ENCODE measurements around the gene SLC6A8.

SLC6A8 gene

DNA sequence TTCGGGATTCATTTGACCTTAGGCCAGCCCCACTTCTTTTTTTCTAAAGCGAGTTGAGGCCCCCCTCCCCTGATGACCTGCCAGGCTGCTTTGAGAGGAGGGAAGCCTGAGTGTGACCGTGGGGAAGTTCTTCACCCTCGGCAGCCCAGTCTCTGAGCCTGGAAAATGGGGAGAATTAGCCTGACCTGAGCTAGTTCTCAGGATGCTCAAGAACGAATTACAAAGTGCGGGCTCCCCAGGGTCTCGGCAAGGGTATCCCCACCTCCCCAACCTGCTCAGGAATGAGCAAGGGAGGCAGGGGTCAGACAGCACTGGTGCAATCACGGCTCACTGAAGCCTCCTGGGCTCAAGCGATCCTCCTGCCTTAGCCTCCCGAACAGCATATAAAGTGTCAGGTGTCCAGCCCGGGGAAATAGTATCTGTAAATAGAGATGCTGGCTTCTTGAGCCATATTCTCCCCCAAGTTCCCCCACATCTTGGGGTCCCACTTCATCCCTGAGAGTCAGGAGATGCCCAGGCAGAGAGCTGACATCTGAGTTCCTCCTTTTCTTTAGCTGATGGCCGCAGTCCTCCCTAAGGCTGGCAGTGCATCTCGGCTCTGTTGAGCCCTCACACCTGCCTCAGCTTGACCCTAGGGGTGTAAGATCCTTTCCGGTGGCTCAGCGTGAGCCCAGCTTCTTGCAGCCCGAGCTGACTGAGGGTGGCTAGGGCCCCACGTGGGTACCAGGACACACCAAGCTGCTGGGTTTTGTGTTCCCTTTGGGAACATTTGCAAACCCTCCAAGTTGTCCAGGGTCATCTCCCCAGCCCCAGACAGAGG, 39.2 kb upstream of the SLC6A8 start:
- no peak for DNase-seq (ENCODE audit: low read depth)

DNA sequence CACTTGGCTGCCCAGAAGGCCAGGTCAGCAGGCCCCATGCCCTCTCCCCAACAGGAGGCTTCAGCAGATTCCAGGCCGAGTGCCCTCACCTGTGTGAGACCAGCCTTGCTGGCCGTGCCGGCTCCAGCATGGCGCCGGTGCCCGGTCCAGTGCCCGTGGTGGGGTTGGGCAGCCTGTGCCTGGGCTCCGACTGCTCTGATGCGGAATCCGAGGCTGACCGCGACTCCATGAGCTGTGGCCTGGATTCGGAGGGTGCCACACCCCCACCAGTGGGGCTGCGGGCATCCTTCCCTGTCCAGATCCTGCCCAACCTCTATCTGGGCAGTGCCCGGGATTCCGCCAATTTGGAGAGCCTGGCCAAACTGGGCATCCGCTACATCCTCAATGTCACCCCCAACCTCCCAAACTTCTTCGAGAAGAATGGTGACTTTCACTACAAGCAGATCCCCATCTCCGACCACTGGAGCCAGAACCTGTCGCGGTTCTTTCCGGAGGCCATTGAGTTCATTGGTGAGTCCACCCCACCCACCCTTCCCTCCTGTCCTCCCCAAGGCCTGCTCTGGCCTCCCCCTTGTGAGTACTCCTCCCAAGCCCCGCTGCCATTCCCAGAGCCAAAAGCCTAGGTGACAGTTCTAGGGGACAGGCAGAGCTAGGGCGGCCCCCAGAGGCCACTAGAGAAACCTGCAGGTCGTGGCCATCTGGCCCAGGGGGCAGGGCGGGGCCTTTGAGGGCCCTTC, 38.4 kb upstream of the SLC6A8 start:
- no peak for DNase-seq (ENCODE audit: low read depth)

DNA sequence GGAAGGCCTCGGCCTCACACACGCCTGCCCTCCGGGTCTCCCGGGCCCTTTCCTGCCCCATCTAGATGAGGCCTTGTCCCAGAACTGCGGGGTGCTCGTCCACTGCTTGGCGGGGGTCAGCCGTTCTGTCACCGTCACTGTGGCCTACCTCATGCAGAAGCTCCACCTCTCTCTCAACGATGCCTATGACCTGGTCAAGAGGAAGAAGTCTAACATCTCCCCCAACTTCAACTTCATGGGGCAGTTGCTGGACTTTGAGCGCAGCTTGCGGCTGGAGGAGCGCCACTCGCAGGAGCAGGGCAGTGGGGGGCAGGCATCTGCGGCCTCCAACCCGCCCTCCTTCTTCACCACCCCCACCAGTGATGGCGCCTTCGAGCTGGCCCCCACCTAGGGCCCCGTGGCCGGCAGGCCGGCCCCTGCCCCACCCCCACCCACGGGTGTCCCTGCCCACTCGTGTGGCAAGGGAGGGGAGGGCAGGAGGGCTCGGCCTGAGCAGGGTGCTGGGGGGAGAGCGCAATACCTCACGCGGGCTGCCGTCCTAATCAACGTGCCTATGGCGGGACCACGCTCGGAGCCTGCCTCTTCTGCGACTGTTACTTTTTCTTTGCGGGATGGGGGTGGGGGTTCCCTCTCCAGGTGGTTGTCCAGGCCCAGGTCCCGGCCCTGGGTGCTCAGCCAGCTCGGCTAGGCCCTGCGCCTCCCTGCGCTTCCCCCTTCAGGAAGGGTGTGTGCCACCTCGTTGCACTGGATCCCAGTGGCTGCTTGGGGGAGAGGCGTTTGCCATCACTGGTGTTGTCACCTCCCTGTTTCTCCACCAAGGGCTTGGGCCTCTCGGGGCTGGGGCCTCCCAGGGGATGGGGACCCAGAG, 37.6 kb upstream of the SLC6A8 start:
- no peak for DNase-seq (ENCODE audit: low read depth)

DNA sequence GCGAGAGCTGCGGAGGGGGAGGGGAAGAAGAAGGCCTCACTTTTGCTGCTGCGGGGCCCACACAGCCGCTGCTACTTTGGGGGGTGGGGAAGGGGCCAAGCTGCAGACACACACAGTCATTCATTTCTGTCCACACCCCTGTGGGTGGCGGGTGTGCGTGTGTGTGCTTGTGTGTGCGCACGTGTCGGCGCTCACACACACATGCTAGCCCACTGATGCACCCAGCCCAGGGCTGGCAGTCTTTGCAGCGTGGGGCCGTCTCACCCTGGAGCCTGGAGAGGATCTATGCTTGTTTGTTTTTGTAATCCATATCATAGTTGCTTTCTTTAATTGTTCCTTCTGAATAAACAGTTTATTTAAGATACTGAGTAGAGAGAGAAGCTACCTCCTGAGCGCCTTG, 36.8 kb upstream of the SLC6A8 start:
- DNase-seq (ENCODE audit: low read depth), result no peak

DNA sequence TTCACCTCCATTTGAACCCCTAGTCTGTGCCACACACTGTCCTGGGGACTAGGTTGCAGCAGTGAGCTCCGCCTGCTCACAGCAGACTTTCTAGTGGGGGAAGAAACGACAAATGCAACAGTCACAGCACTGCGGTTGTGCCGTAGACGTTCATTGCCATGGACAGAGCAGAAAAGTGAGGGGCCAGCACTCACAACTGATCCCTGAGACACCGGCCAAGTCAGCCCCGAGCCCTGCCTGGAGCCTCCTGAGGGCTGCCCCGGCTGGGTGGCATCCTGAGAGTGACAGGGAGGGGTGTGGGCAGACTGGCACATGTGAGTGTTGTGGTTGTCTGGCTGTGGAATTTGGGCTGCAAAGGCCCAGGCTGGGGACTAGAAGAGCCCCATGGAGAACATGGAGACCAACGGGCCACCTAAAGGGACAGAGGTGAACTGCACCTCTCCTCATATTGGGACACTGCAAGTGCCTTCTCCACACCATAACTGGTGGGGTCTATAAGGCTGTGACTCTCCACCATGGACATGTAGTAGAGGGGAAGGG, 36.1 kb upstream of the SLC6A8 start:
- DNase-seq (ENCODE audit: low read depth), result no peak

DNA sequence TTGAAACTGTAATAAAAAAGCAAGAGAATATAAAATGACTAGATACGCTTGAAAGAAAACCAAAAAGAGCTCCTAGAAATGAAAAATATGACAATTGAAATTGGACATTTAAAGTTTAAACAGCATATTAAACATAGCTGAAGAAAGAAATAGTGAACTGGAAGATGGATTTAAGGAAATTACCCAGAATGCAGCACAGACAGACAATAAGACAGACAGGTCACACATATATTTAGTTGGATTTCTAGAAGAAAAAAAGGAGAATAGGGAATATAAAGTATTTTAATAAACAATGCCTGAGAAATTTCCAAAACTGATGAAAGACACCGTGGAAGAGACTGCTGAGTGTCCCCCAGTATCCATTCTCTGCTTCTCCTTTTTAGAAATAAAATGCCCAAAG, 34.2 kb upstream of the SLC6A8 start:
- no peak for DNase-seq (ENCODE audit: low read depth)

DNA sequence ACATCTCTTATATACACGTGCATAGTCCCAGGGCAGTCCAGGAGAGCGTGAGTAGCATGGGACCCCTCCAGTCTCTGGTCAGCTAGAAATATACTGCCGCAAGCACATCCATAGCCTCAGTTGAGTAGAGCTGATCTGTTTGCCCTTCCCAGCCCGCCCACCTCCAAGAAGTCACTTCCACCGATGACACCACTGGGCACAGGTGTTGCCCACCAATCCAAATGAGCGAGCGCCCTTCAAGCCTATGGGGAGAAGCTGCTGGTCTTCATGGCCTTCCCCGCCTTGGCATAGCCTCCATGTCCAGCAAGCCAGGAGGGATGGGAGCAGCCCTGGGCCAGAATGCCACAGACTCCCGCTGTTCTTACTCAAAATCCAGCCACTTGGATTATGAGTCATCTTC, 30.6 kb upstream of the SLC6A8 start:
- DNase-seq (ENCODE audit: low read depth), result no peak

DNA sequence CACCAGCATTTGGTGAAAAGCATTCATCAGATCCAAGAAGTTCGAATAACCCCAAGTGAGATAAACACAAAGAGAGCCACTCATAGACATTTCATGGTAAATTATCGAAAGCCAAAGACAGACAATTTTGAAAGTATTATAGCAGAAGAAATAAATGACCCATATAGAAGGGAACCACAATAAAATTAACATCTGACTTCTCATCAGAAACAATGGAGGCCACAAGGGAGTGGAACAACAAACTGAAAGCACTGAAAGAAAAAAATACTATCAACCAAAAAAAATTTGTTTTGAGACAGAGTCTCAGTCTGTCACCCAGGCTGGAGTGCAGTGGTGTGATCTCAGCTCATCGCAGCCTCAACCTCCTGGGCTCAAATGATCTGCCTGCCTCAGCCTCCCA, 28.5 kb upstream of the SLC6A8 start:
- DNase-seq (ENCODE audit: low read depth), result no peak

DNA sequence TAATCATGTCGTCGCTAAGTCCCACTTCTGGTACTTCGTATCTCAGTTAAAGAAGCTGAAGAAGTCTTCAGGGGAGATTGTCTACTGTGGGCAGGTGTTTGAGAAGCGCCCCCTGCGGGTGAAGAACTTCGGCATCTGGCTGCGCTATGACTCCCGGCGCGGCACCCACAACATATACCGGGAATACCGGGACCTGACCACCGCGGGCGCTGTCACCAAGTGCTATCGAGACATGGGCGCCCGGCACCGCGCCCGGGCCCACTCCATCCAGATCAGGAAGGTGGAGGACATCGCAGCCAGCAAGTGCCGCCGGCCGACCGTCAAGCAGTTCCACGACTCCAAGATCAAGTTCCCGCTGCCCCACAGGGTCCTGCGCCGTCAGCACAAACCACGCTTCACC, 25.5 kb upstream of the SLC6A8 start:
- peak; percentile 27 for DNase-seq (ENCODE audit: low read depth)

DNA sequence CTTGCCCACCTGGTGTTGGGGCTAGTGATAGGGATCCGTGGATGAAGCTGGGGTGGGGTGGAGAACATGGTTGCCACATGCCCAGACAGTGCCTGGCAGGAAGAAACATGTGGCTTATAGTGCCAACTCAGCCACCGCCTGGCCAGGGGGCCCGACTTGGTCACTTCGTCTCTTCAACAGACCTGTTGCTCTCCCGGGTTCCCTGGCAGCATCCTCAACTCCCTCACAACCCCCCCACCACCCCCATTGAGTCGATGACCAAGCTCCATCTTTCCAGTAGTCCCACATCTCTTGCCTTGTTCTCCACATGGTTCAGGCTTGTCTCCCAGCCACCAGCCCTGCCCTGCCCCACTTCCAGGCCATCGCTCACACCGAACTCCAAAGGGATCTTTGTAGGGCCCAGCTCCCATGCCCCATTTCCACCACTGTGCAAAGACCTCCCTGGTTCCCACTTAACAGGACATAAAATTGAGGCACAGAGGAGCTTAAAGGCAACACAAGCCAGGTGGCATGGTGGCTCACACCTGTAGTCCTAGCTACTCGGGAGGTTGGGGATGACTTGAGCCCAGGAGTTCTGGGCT, 21.9 kb upstream of the SLC6A8 start:
- no peak for DNase-seq (ENCODE audit: low read depth)

DNA sequence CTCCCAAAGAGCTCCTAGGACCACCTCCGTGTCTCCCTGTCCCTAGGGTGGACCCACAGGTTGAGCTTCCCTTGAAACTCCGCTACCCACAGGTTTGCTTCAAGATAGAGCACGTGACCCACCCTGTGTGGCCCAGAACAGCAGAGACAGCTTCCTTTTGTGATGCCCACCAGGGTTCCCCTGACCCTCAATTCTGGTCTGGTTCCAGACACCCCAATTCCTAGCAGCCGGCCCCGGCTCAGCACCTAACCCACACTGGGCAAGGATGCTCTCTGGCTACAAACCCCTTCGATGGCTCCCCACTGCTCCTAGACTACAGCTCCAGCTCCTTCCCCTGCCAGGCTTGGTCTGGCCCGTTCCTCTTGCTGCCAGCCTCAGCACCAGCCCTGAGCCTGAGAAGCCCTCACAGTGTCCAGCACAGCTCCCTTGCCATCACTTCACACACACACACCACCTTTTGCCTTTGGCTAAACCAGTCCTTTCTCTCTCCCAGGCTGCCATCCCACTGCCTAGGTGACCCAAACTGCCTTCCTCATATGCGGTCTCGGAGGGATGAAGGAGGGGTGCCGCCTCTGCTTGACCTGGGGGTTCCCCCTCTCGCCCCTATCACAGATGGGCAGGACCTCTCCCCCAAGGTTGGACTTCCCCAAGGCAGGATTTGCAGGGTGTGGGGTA, 20.3 kb upstream of the SLC6A8 start:
- DNase-seq (ENCODE audit: low read depth), result no peak

DNA sequence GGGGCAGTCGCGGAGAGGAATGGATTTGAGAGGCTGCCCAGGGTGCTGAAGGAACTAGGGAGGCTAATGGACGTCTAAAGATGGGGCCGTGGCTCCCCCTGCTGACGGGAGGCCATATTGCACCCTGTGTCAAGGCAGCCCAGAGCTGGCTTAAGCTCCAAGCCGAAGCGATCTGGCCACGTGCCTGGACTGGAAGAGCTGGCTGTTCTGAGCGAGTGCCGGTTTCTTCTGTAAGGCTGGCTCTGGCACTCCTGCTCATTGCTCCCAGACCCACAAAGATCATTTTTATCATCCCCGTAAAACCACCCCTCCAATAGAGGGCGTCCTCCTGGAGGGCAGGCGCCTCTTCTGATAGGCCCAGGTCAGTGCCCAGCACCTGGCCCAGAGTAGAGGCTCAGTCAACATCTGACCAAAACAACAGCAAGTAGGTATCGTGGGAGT, 19.8 kb upstream of the SLC6A8 start:
- DNase-seq (ENCODE audit: low read depth), result peak; percentile 56

DNA sequence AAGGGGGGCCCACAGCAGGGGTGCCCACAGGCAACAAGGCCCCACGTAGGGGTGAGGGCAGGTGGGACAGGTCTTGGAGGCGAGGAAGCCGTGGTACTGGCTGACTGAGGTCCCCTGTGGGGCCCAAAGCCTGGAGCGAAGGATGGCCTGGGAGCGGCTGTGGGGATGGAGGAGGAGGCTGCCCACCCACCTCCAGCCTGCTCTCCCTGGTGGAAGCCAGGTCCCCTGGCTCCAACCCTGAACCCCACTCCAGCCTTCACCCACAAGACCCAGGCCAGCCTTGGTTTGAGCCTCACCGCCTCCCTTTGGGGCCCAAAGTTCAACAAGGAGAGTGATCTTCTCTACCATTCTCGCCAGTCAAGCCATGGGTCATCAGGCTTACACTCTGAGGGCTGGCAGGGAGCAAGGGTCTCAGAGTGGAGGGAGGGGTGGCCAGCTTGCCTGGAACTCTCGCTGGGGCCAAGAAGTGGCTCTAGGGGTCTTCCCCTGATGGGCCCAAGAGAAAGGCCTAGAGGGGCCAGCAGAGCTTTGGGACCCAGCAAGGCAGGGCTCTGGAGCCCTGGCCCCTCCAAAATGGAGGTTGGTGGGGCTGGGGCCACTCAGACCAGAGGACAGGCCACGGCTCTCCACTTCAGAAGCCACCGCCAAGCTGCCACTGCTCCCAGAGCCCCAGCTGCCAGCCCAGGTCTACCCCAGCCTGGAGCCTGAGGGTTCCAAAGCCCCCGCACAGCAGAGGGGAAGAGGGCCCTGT, 19.1 kb upstream of the SLC6A8 start:
- no peak for DNase-seq (ENCODE audit: low read depth)

DNA sequence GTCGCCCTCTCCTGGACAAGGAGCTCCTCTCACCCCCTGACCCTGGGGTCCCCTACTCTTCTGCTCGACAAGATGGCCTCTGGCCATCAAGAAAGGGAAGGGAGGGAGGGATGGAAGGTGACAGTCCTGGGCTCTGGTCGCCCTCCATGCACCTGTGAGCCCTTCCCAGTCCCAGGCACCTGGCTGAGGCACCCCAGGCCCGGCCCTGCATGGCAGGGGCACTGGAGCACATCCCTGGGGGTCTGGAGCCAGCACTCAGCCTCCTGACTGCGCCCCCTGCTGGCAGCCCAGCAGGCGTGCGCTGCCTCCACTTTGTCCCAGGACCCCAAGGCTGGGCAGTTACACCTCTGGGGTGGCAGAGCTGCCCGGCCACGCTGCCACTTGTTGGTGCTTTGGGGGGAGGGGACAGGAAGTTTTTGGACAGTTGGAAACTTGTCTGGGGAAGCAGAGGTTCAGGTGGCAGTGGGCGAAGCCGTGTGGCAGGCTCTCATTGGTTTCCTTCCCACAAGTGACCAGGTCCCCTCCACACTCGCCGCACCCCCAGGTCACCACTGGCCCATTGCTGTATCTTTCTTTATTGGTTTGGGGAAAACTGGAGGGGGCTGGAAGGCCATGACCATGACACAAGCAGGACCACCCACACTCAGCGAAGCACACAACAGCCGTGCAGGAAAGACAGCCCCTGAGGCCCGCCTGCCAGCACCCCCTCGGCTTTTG, 18.4 kb upstream of the SLC6A8 start:
- DNase-seq (ENCODE audit: low read depth), result no peak

DNA sequence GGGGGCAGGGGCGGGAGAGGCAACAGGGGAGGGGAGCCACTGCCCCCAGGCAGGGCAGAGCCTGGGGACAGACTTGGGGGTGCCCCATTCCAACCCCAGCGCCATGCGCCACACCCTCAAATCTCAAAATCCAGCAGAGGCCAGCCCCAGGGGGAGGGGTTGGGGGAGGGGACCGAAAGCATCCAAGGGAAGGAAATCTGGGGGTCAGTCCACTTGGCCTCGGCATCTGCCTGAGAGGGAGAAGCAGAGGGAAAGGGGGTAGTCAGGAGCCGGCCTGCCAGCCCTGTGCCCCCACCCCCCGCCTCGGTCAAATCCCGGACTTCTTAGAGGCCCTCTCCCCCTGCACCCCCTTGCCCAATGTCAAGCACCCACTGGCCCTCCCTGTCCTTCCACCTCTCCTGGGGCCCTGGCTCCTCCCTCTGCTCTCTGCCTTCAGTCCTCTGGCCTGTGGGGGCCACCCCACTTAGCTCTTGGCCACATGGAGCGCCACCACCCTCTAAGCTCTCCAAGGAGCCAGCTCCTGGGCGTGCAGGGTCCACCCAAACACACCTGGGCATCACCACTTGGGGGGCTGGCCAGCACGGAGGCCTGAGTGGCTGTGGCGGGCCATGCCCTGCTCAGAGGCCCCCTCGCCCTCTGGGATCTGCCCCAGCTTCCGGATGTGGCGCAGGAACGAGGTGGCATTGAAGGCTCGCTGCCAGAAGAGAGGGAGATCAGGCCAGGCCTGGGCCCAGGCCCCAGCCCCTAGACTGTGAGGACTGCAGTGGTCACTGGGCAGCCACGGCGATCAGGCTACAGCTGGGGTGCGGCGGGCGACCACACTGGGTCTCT, 17.6 kb upstream of the SLC6A8 start:
- no peak for DNase-seq (ENCODE audit: low read depth)

DNA sequence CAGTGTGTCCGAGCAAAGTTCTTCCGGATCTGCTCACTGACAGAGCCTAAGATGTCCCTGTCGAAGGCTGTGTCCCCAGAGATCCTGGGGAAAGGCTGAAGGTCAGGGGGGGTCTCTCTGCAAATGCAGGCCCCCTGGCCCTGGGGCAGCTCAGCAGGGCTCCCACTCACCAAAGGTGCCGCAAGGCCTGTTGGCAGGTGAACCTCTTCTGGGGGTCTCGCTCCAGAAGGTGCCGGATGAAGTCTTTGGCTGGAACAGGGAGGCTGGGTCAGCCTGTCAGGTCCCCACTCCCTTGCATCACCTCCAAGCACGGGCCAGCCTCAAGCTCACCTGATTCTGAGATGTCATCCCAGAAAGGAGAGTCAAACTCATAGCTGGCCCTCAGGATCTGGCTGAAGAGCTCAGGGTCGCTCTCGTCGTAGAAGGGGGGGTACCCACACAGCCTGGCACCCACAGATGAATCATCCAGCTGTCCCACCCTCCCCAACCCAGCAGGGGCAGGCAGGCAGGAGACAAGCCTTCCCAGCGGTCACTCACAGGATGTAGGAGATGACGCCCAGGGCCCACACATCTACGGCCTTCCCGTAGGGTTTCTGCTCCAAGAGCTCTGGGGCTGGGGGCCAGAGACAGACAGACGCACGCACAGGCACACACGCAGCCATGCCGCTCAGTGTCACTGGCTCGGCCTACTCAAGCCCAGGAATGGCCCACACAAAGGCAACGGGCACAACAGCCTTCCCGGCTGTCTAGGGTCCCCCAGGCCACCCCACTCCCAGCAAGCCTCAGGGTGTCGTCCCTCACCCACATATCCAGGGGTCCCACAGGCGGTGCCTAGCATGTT, 16.8 kb upstream of the SLC6A8 start:
- no peak for DNase-seq (ENCODE audit: low read depth)

DNA sequence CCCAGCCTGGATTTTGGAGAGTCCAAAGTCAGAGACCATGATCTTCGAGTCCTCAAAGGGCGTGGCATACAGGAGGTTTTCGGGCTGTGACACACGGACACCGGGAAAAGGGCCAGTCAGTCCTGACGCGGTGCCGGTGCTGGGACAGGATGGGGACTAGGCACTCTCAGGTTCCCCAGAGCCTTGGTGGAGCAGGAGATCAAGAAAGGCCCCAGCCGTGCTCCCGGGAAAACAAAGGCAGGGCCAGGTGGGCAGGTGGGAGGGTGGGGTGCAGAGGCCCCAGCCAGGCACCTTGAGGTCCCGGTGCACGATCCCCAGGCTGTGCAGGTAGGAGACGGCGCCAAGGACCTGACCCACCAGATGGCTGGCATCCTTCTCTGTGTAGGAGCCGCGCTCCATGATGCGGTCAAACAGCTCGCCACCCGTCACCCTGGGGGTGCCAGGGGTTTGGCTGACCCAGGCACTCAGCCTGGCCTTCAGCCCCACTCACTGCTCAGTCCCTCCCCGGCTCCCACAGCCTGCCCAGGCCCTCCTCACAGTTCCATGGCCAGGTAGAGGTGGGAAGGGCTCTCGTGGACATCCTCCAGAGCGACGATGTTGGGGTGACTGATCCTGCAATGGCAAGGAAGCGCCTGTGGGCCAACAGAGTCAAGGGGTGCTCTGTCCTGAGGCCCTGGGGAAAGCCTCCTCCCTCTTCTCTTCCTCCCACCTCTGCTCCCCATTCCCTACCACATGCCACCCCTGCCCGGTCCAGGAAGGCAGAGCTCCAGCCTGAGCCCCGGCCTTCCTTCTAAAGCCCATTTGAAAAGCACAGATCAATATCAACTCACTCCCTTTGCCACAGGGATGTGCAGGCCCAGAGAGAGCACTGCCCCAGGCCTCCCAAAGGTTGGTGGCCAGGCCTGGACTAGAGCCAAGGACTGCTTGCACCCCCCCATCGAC, 15.9 kb upstream of the SLC6A8 start:
- no peak for DNase-seq (ENCODE audit: low read depth)
